GM12874 (cell line): ENCODE results near the gene ERC2.

Experiments
- CTCF ChIP-seq: IDR thresholded peaks from 2 replicates; pipeline ENCODE4 v1.5.1; 2011; ENCODE audit warnings: low read depth, mild to moderate bottlenecking, control low read depth, low read length, moderate library complexity; ENCODE audit not compliant: insufficient read depth

Gene ERC2

GRCh38 chr3:56383092-56383491 is 85.2 kb downstream of the ERC2 start:
- TF ChIP-seq CTCF, result no peak

- TF ChIP-seq CTCF, result no peak
These were observed 88.5 kb downstream of the ERC2 start for GRCh38 chr3:56379723-56380287.

- no peak for TF ChIP-seq CTCF
These were observed 92.6 kb downstream of the ERC2 start for GRCh38 chr3:56375654-56376053.

- TF ChIP-seq CTCF, result no peak
These were observed 94.9 kb downstream of the ERC2 start for GRCh38 chr3:56373386-56373785.

- no peak for TF ChIP-seq CTCF
These were observed 97.1 kb downstream of the ERC2 start for GRCh38 chr3:56370991-56371775.

- no peak for TF ChIP-seq CTCF
These were observed 98.4 kb downstream of the ERC2 start for GRCh38 chr3:56369914-56370313.

GRCh38 chr3:56368846-56369245 is 99.4 kb downstream of the ERC2 start:
- TF ChIP-seq CTCF, result no peak
